GM06990 (cell line): ENCODE data around the gene TELO2.

Source experiments
- DNase-seq: peaks from one replicate; pipeline ENCODE4 v3.0.0-alpha.2; 2011; ENCODE audit not compliant: insufficient read length; ENCODE audit errors: extremely low read depth
- H3K27me3 ChIP-seq: replicated peaks from 2 replicates; pipeline ENCODE4 v1.6.0; 2011; ENCODE audit warnings: low read length; ENCODE audit not compliant: control insufficient read depth, insufficient read depth
- H3K36me3 ChIP-seq: 2 replicates; pipeline ENCODE4 v1.5.1; 2011; ENCODE audit warnings: low read length; ENCODE audit not compliant: control insufficient read depth, insufficient read depth
- H3K4me3 ChIP-seq: replicated peaks from 2 replicates; pipeline ENCODE4 v1.5.1; 2011; ENCODE audit warnings: low read depth, mild to moderate bottlenecking, control low read depth, low read length
- CTCF ChIP-seq: IDR thresholded peaks from 2 replicates; pipeline ENCODE4 v1.5.1; 2011; ENCODE audit warnings: low read length, control low read depth, mild to moderate bottlenecking, inconsistent platforms; ENCODE audit not compliant: insufficient read depth, poor library complexity, severe bottlenecking

Gene TELO2

DNA sequence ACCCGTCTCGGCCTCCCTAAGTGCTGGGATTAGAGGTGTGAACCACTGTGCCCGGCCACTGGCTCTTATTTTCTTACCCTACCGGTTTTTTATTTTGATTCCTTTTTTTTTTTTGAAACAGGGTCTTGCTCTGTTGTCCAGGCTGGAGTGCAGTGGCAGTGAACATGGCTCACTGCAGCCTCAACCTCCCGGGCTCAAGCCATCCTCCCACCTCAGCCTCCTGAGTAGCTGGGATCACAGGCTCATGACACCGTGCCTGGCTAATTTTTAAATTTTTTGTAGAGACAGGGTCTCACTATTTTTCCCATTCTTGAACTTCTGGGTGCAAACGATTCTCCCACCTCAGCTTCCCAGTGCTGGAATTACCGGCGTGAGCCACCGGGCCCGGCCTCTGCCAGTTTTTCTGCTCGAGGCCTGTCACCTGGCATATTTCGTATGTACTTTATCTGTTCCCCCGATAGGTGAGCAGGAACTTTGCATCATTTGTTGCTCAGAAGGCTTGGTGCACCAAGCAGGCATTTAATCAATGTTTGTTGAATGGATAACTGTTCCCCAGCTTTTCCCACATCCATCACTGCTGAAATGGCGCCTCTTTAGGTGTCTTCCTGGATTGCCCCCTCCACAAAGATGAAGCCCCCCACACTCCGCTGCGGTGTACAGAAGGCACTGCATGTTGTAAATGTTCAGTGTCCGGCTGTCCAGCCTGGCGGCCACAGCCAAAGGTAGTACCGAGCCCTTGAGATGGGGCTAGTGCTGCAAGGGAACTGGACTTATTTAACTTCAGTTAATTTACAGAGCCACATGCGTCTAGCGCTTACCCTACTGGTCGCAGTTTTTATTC is 858 bp upstream of the TELO2 start:
- no peak for DNase-seq
- TF ChIP-seq CTCF = no peak
- Histone ChIP-seq H3K36me3 (peaks cover 12% of the 10 kb centered on the region; the same call in 1 of the 2 replicates), H3K4me3 (peak overlapping the region; percentile 60), H3K27me3 (no peaks in the 10 kb centered on the region)

GRCh38 chr16:1493746-1494094 is 560 bp downstream of the TELO2 start:
- no peak for TF ChIP-seq CTCF
- H3K27me3 ChIP-seq = no peaks in the 10 kb centered on the region
- H3K36me3 ChIP-seq = peaks cover 12% of the 10 kb centered on the region
- peak overlapping the region; percentile 88 for H3K4me3 ChIP-seq
- no peak for DNase-seq

DNA sequence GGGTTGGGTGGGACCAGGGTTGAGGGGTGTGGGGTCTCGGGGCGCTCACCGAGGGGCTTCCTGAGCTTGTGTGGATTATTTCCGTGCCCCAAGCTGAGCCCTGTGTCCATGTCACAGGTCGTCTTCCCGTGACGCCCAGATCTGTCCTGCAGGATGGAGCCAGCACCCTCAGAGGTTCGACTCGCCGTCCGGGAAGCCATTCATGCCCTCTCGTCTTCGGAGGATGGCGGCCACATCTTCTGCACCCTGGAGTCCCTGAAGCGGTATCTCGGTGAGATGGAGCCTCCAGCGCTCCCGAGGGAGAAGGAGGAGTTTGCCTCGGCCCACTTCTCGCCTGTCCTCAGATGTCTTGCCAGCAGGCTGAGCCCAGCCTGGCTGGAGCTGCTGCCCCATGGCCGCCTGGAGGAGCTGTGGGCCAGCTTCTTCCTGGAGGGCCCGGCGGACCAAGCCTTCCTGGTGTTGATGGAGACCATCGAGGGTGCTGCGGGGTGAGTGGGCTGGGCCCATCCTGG is 1.0 kb downstream of the TELO2 start:
- Histone ChIP-seq H3K27me3 (no peaks in the 10 kb centered on the region), H3K4me3 (peak overlapping the region; percentile 88), H3K36me3 (peaks cover 14% of the 10 kb centered on the region)
- TF ChIP-seq CTCF = no peak
- peak; percentile 13 for DNase-seq

GRCh38 chr16:1494711-1495110 is 1.6 kb downstream of the TELO2 start:
- TF ChIP-seq CTCF = no peak
- H3K36me3 ChIP-seq = peaks cover 15% of the 10 kb centered on the region

GRCh38 chr16:1495211-1495888 is 2.2 kb downstream of the TELO2 start:
- peaks cover 17% of the 10 kb centered on the region for H3K36me3 ChIP-seq

More at GRCh38 chr16:1494711-1495110, 1.6 kb downstream of the TELO2 start:
- peak; percentile 9 for DNase-seq
- no peak overlapping the region; the same call in 1 of the 2 replicates for H3K4me3 ChIP-seq
- H3K27me3 ChIP-seq = no peaks in the 10 kb centered on the region

More at GRCh38 chr16:1495211-1495888, 2.2 kb downstream of the TELO2 start:
- Histone ChIP-seq H3K27me3 (no peaks in the 10 kb centered on the region), H3K4me3 (no peak overlapping the region)
- peak; percentile 6 for DNase-seq
- no peak for TF ChIP-seq CTCF
